ENCODE measurements around the gene RAB7A. TPM values are rescaled to one million over a fixed set of nuclear protein-coding genes. Genes with fewer than 3 reads are reported as not detected.

RAB7A gene

Small RNAs within 50 kb of the gene (small RNA-seq; reads per million reads assigned to genes)
- gene RF00399 (ENCODE audit: insufficient read depth) = not detected
